HCT116 (cell line): ENCODE measurements around the gene ATP6V1E1. TPM values are rescaled to one million over a fixed set of nuclear protein-coding genes. Genes with fewer than 3 reads are reported as not detected.
"Not testable (repeated sequence)": the region's sequence is repeated elsewhere in the genome, so short reads cannot be mapped to it uniquely, and the experiment has no call there.

Experiments used
- ATAC-seq: fragments of 200-7000 bp; cut with Tn5 transposase; 2 replicates; pipeline ENCODE4 v1.9.1; 2020; ENCODE audit warnings: mild to moderate bottlenecking, moderate library complexity
- BruUV-seq: library from RNA; stranded (reverse); fragments of 400-500 nt; replicated peaks from 2 replicates; lab custom pipeline; 2021; lab: Mats Ljungman, UMichigan
- CTCF ChIA-PET: fragments of 300-600 bp; sonication (Branson Sonifier 250); formaldehyde crosslinking; loops from one replicate; lab custom pipeline; 2021; ENCODE audit warnings: antibody characterized with exemption; lab: Charles Lee
- POLR2A ChIA-PET: fragments of 300-600, 350-600 bp; sonication (Branson Sonifier 250); formaldehyde crosslinking; loops from one replicate; lab custom pipeline; 2021; ENCODE audit warnings: antibody characterized with exemption; lab: Charles Lee
- RAD21 ChIA-PET, 2 experiments: fragments of 300-600 bp; sonication (Branson Sonifier 250); formaldehyde crosslinking; loops; one replicate each; lab custom pipeline; 2023; ENCODE audit warnings: low total read pairs in 2 of 2; ENCODE audit not compliant: uncharacterized antibody in 2 of 2, unreplicated experiment in 2 of 2, low non-redundant PET in 1 of 2; lab: Charles Lee
- DNase-seq: peaks from one replicate; pipeline ENCODE4 v3.0.0-alpha.2; 2010; ENCODE audit warnings: low read depth, low spot score
- H2AFZ ChIP-seq: fragments of 200-600 bp; shearing (Covaris generic), sonication (generic); 2 replicates; pipeline ENCODE4 v1.6.1; 2017; ENCODE audit warnings: low read depth, mixed run types, mixed read lengths, antibody characterized with exemption, low read length; ENCODE audit not compliant: poor library complexity, severe bottlenecking
- H3K27ac ChIP-seq: 2 replicates; pipeline ENCODE4 v1.5.1; 2012; ENCODE audit warnings: low read depth, low read length
- H3K27me3 ChIP-seq: fragments of 200-600 bp; sonication (generic); 2 replicates; pipeline ENCODE4 v1.6.1; 2016; ENCODE audit warnings: mixed run types, low read length, mixed read lengths; ENCODE audit not compliant: insufficient read depth
- H3K36me3 ChIP-seq, 2 experiments: fragments of 200-500 bp in 1 of 2; fragments of 200-600 bp in 1 of 2; sonication (Bioruptor generic) in 1 of 2; sonication (generic) in 1 of 2; 2 replicates each; pipeline versions ENCODE4 v1.5.1 to v1.6.1; 2014 to 2016; ENCODE audit warnings: low read length in 2 of 2, inconsistent platforms in 1 of 2, mixed read lengths in 1 of 2, mixed run types in 1 of 2; ENCODE audit not compliant: insufficient read depth in 2 of 2, control insufficient read depth in 1 of 2
- H3K4me1 ChIP-seq, 2 experiments: fragments of 200-600 bp in 1 of 2; sonication (generic) in 1 of 2; 2 replicates each; pipeline versions ENCODE4 v1.5.1 to v1.6.1; 2012 to 2017; ENCODE audit warnings: low read length in 2 of 2, inconsistent platforms in 1 of 2, mild to moderate bottlenecking in 1 of 2, mixed read lengths in 1 of 2, mixed run types in 1 of 2, moderate library complexity in 1 of 2; ENCODE audit not compliant: insufficient read depth in 2 of 2, control insufficient read depth in 1 of 2
- H3K4me2 ChIP-seq: fragments of 200-600 bp; sonication (generic); 2 replicates; pipeline ENCODE4 v1.6.1; 2017; ENCODE audit warnings: mixed run types, low read length, mixed read lengths
- H3K4me3 ChIP-seq, 2 experiments: fragments of 200-600 bp in 1 of 2; sonication (generic) in 1 of 2; replicated peaks in 1 of 2; 2 replicates each; pipeline ENCODE4 v1.5.1; 2011 to 2016; ENCODE audit warnings: low read length in 2 of 2, control low read depth in 1 of 2, low read depth in 1 of 2, mild to moderate bottlenecking in 1 of 2, mixed read lengths in 1 of 2, mixed run types in 1 of 2
- H3K79me2 ChIP-seq: fragments of 200-600 bp; sonication (generic); 2 replicates; pipeline ENCODE4 v1.6.1; 2017; ENCODE audit warnings: mild to moderate bottlenecking, mixed run types, low read length, moderate library complexity, mixed read lengths; ENCODE audit not compliant: insufficient read depth
- H3K9ac ChIP-seq: fragments of 200-600 bp; sonication (generic); 2 replicates; pipeline ENCODE4 v1.6.1; 2016; ENCODE audit warnings: low read length, mixed read lengths
- H3K9me2 ChIP-seq: fragments of 200-600 bp; sonication (generic), shearing (Covaris generic); 2 replicates; pipeline ENCODE4 v1.6.1; 2017; ENCODE audit warnings: mixed run types, mild to moderate bottlenecking, moderate library complexity; ENCODE audit not compliant: insufficient read depth
- H3K9me3 ChIP-seq, 2 experiments: fragments of 200-500 bp in 1 of 2; fragments of 200-600 bp in 1 of 2; sonication (Bioruptor generic) in 1 of 2; sonication (generic) in 1 of 2; 2 replicates each; pipeline ENCODE4 v1.6.1; 2014 to 2017; ENCODE audit warnings: low read length in 2 of 2, mixed read lengths in 2 of 2, inconsistent platforms in 1 of 2, low read depth in 1 of 2, mild to moderate bottlenecking in 1 of 2, mixed run types in 1 of 2, moderate library complexity in 1 of 2; ENCODE audit not compliant: control insufficient read depth in 1 of 2, insufficient read depth in 1 of 2
- H4K20me1 ChIP-seq: fragments of 200-600 bp; sonication (generic), shearing (Covaris generic); 2 replicates; pipeline ENCODE4 v1.6.1; 2017; ENCODE audit warnings: mixed run types, mild to moderate bottlenecking, moderate library complexity; ENCODE audit not compliant: insufficient read depth
- CEBPB ChIP-seq: IDR thresholded peaks from 2 replicates; pipeline ENCODE4 v1.6.1; 2012; ENCODE audit warnings: low read depth
- EGR1 ChIP-seq: IDR thresholded peaks from 2 replicates; pipeline ENCODE4 v1.6.1; 2012; ENCODE audit warnings: low read depth
- ELF1 ChIP-seq: IDR thresholded peaks from 2 replicates; pipeline ENCODE4 v1.6.1; 2012; ENCODE audit warnings: low read depth, borderline replicate concordance
- EZH2 ChIP-seq: fragments of 200-600 bp; sonication (generic); IDR thresholded peaks from 2 replicates; pipeline ENCODE4 v1.6.1; 2017; ENCODE audit warnings: antibody characterized with exemption, mixed run types
- JUND ChIP-seq: IDR thresholded peaks from 2 replicates; pipeline ENCODE4 v1.6.1; 2012
- POLR2A ChIP-seq: IDR thresholded peaks from 2 replicates; pipeline ENCODE4 v1.7.0; 2011; ENCODE audit warnings: borderline replicate concordance; ENCODE audit not compliant: insufficient read depth, insufficient read length; ENCODE audit errors: extremely low read depth
- SIN3A ChIP-seq: IDR thresholded peaks from 2 replicates; pipeline ENCODE4 v1.6.1; 2012; ENCODE audit warnings: low read depth
- SRF ChIP-seq: IDR thresholded peaks from 2 replicates; pipeline ENCODE4 v1.6.1; 2012; ENCODE audit warnings: low read depth
- YY1 ChIP-seq: IDR thresholded peaks from 2 replicates; pipeline ENCODE4 v1.6.1; 2011; ENCODE audit warnings: low read length, low read depth, moderate library complexity, mild to moderate bottlenecking; ENCODE audit not compliant: insufficient replicate concordance; ENCODE audit errors: extremely low read depth
- ZFX ChIP-seq: fragments of 450-650 bp; IDR thresholded peaks from 2 replicates; pipeline ENCODE4 v1.6.1; 2017
- ZNF274 ChIP-seq: fragments of 200-500 bp; sonication (Bioruptor generic); IDR thresholded peaks from 2 replicates; pipeline ENCODE4 v1.6.1; 2014; ENCODE audit warnings: mild to moderate bottlenecking, low read depth, low read length, inconsistent platforms
- intact Hi-C: fragments of 100-400 bp; cut with micrococcal nuclease; formaldehyde crosslinking; loops from 2 replicates; pipeline ENCODE4 v1.10.0; 2022
- total RNA-seq: library from RNA; stranded (reverse); gene quantifications from one replicate; pipeline ENCODE4 v1.2.1, GENCODE V29; 2021; ENCODE audit not compliant: unreplicated experiment
- TF ChIP-seq, protein P1 (sequence below): IDR thresholded peaks from 2 replicates; pipeline ENCODE4 v1.6.1; 2012
- TF ChIP-seq, protein P2 (sequence below): IDR thresholded peaks from 2 replicates; pipeline ENCODE4 v1.6.1; 2011; ENCODE audit warnings: mild to moderate bottlenecking, low read length, moderate library complexity; ENCODE audit not compliant: insufficient replicate concordance; ENCODE audit errors: extremely low read depth

Gene ATP6V1E1
- total RNA-seq, 1 experiment from 2014 or later = 107 TPM

DNA sequence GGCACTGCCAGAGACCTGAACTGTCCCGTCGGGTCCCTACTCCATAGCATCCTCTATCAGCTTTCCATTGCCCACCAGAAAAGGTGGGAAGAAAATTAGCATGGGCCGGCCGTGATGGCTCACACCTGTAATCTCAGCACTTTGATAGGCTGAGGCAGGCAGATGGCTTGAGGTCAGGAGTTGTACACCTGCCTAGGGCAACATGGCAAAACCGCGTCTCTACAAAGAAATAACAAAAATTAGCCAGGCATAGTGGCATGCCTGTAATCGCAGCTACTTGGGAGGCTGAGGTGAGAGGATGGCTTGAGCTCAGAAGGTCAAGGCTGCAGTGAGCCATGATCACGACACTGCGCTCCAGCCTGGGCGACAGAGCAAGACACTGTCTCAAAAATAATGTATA is 61.8 kb downstream of the ATP6V1E1 start:
- H3K9me3 ChIP-seq = no peaks in the 10 kb centered on the region
- TF ChIP-seq, protein P1, sequence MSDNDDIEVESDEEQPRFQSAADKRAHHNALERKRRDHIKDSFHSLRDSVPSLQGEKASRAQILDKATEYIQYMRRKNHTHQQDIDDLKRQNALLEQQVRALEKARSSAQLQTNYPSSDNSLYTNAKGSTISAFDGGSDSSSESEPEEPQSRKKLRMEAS = no peak
- no peak for TF ChIP-seq SRF
- no peak for TF ChIP-seq ZNF274
- TF ChIP-seq CEBPB = no peak
- TF ChIP-seq YY1 = no peak
- no peak for TF ChIP-seq EGR1
- TF ChIP-seq POLR2A = no peak
- TF ChIP-seq ZFX = no peak
- TF ChIP-seq, protein P2, sequence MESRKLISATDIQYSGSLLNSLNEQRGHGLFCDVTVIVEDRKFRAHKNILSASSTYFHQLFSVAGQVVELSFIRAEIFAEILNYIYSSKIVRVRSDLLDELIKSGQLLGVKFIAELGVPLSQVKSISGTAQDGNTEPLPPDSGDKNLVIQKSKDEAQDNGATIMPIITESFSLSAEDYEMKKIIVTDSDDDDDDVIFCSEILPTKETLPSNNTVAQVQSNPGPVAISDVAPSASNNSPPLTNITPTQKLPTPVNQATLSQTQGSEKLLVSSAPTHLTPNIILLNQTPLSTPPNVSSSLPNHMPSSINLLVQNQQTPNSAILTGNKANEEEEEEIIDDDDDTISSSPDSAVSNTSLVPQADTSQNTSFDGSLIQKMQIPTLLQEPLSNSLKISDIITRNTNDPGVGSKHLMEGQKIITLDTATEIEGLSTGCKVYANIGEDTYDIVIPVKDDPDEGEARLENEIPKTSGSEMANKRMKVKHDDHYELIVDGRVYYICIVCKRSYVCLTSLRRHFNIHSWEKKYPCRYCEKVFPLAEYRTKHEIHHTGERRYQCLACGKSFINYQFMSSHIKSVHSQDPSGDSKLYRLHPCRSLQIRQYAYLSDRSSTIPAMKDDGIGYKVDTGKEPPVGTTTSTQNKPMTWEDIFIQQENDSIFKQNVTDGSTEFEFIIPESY = no peak
- no peak for TF ChIP-seq SIN3A
- no peak for TF ChIP-seq EZH2
- TF ChIP-seq ELF1 = no peak
- no peak for TF ChIP-seq JUND
- no peak overlapping the region for H3K9ac ChIP-seq
- H3K27me3 ChIP-seq = no peaks in the 10 kb centered on the region
- H3K4me2 ChIP-seq = no peak overlapping the region
- ChIA-PET CTCF (interaction anchor here (0.9 kb wide), 1 partner anchor 8 kb away, joined by 3 read pairs; no protein-coding TSS in a partner anchor), RAD21 (no interaction called here), POLR2A (no interaction called here)
- H4K20me1 ChIP-seq = no peaks in the 10 kb centered on the region
- H3K4me1 ChIP-seq = no peaks in the 10 kb centered on the region
- intact Hi-C loops = no loop called here
- no peaks in the 10 kb centered on the region for H3K36me3 ChIP-seq
- ATAC-seq (no peak), DNase-seq (no peak)
- H3K4me3 ChIP-seq = no peak overlapping the region
- no peaks in the 10 kb centered on the region for H3K79me2 ChIP-seq
- no peak overlapping the region for H3K27ac ChIP-seq
- no peaks in the 10 kb centered on the region for H3K9me2 ChIP-seq
- no peak overlapping the region for H2AFZ ChIP-seq
- BruUV-seq = no TSS peak

DNA sequence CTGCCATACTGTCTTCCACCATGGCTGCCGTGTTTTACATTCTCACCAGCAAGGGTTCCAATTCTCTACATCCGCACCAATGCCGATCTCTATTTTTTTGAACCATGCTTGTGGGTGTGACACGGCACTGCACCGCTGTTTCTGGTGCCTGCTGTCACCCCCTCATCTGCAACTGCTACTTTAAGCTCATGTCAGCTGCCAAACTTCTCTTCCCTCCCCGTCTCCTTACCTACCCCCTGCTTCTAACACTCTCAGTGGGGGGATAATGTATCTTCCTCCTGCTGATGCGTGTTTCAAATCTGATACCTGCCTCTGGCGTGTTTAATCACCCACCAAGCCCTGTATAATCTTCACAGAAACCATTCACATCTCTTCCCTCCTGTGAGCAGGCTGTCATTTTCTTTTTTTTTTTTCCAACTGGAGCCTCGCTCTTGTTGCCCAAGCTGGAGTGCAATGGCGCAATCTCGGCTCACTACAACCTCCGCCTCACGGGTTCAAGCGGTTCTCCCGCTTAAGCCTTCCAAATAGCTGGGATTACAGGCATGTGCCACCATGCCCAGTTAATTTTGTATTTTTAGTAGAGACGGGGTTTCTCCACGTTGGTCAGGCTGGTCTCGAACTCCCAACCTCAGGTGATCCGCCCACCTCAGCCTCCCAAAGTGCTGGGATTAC is 62.4 kb downstream of the ATP6V1E1 start:
- CTCF ChIA-PET, BruUV-seq, RAD21 ChIA-PET: not testable (repeated sequence)

More for the DNA sequence above, 62.4 kb downstream of the ATP6V1E1 start:
- H3K9me3 ChIP-seq, H3K9ac ChIP-seq, ATAC-seq, POLR2A ChIA-PET, H4K20me1 ChIP-seq, H3K79me2 ChIP-seq, H3K27me3 ChIP-seq, H2AFZ ChIP-seq, H3K27ac ChIP-seq, H3K36me3 ChIP-seq, H3K4me3 ChIP-seq, H3K9me2 ChIP-seq, DNase-seq, H3K4me1 ChIP-seq, intact Hi-C loops, H3K4me2 ChIP-seq: not testable (repeated sequence)
